HL-60 (cell line): ENCODE data around the gene HPS1.

Experiments used
- DNase-seq, 2 experiments: peaks; one replicate each; pipeline ENCODE4 v3.0.0-alpha.2; 2010 to 2020; ENCODE audit warnings: low read depth in 1 of 2, low spot score in 1 of 2
- H3K27ac ChIP-seq: fragments of 250-450 bp; sonication (Bioruptor Pico); replicated peaks from 2 replicates; pipeline ENCODE4 v1.5.1; 2020; ENCODE audit warnings: mild to moderate bottlenecking, moderate library complexity
- H3K27me3 ChIP-seq: fragments of 250-450 bp; sonication (Bioruptor Pico); 2 replicates; pipeline ENCODE4 v1.5.1; 2021; ENCODE audit warnings: mild to moderate bottlenecking, moderate library complexity; ENCODE audit not compliant: insufficient read depth, poor library complexity, severe bottlenecking
- H3K4me3 ChIP-seq: replicated peaks from 2 replicates; pipeline ENCODE4 v1.5.1; 2011; ENCODE audit warnings: mild to moderate bottlenecking, control low read depth, low read length; ENCODE audit not compliant: insufficient read depth
- CTCF ChIP-seq: IDR thresholded peaks from one replicate; pipeline ENCODE4 v1.5.1; 2011; ENCODE audit warnings: low read length, control low read depth, inconsistent platforms; ENCODE audit not compliant: insufficient read depth
- GABPA ChIP-seq: IDR thresholded peaks from 2 replicates; pipeline ENCODE4 v1.6.1; 2012; ENCODE audit warnings: low read depth
- POLR2AphosphoS5 ChIP-seq: IDR thresholded peaks from 2 replicates; pipeline ENCODE4 v1.6.1; 2012; ENCODE audit warnings: low read depth
- REST ChIP-seq: IDR thresholded peaks from 2 replicates; pipeline ENCODE4 v1.6.1; 2012; ENCODE audit warnings: low read depth; ENCODE audit not compliant: insufficient replicate concordance
- SPI1 ChIP-seq: IDR thresholded peaks from 2 replicates; pipeline ENCODE4 v1.6.1; 2012; ENCODE audit warnings: low read depth, mild to moderate bottlenecking, borderline replicate concordance

Gene HPS1

DNA sequence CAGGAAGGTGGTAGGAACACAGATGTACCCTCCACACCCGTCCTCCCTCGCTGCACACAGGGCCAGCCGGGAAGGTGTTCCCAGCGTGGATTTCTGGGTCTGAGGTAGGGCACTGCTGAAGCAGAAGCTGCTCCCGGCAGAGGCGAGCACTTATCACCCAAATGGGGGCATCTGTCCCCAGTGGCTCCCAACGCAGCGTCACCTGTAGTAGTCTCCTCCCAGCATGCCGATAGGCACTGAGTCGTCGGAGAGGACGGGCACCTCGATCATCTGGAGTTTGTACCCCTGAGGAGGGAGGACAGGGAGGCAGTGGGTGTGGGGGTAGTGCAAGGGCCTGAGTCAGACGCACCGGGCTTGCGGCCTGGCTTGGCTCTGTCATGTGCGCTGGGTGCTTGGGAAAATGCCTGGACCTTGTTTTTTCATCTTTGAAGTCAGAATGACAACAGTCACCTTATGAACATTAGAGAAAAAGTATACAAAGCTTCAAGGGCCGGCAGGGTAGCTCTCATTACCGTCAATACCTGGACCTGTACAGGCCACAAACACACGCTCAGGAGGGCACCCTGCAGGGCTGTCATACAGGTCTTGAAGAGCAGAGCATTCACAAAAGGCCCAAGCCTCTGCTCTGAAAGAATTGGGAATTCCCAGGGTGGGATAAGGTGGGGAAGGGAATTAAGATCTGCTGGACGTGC, 28.6 kb downstream of the HPS1 start:
- Histone ChIP-seq H3K27me3 (no peaks in the 10 kb centered on the region), H3K27ac (no peak overlapping the region), H3K4me3 (no peak overlapping the region)
- no peak for DNase-seq
- no peak for TF ChIP-seq CTCF
- TF ChIP-seq POLR2AphosphoS5: no peak
- no peak for TF ChIP-seq REST
- TF ChIP-seq GABPA: no peak
- TF ChIP-seq SPI1: no peak

DNA sequence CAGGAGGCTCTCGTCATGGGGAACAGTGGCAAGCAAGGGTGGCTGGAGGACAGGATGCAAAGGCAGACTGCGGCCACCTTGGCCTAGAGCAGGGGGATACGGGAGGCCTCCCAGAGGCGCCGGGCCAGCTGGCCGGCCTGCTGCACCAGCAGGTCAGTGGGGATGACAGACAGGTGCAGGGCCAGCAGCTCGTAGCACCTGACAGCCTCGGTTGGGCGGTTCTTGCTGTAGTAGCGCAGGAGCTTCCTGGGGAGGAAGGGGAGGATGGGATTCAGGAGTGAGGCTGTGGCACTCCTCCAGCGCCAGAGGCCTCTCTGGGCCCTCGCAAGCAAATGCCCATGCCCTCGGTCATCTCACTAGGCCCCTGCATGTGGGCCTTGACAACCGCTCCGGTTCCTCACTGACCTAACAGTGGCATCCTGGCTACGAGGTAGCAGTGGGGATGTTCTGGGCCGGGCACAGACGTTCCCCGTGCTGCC, 29.2 kb downstream of the HPS1 start:
- H3K27me3 ChIP-seq: no peaks in the 10 kb centered on the region
- no peak for DNase-seq
- no peak overlapping the region for H3K27ac ChIP-seq
- no peak overlapping the region for H3K4me3 ChIP-seq
- TF ChIP-seq SPI1 (no peak), REST (no peak), POLR2AphosphoS5 (no peak), GABPA (no peak), CTCF (no peak)

DNA sequence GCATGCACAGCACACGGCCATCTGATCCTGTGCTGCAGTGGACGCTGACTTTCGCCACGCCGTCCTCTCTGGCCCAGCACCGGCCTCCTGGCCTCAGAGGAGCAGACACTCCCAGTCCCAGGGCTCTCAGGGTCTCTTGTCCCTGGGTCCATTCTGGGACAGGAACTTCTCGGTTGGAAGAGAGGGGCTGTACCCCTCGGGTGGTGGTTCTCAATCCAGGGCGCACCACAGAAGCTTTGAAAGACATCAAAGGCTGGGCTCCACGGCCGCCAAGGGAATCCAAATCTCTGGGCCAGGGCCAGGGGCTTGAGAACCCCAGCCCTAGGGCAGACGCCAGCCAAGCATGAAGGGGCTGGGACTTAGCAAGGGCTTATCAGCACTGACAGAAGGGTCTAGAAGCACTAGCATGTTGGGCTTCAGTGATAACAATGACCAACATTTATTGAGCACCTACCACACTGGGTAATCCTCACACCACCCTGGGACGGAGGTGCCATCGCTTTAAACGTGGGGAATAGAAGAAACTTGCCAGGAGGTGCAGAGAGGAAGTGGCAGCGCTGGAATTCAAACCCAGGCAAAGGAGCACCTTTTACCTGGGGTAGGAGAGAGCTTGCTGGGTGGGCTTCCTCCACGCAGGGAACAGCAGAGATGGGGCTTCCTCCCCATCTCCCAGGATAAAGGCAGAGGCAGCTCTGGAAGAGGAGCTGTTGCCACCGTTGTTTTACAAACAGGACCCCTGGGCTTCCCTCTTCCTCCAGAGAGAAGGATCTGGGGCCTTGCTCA, 29.9 kb downstream of the HPS1 start:
- no peak overlapping the region for H3K27ac ChIP-seq
- no peak overlapping the region for H3K4me3 ChIP-seq
- no peaks in the 10 kb centered on the region for H3K27me3 ChIP-seq
- DNase-seq: no peak
- TF ChIP-seq POLR2AphosphoS5: no peak
- no peak for TF ChIP-seq SPI1
- TF ChIP-seq REST: no peak
- TF ChIP-seq GABPA: no peak
- TF ChIP-seq CTCF: no peak
